GM21381 (cell line): Measurements from ENCODE around the gene LPAR6.
"Not testable (repeated sequence)": the region's sequence is repeated elsewhere in the genome, so short reads cannot be mapped to it uniquely, and the experiment has no call there.

Source experiments
- ATAC-seq: cut with Tn5 transposase; IDR thresholded peaks from one replicate; pipeline ENCODE4 v1.9.1; 2021; ENCODE audit warnings: mild to moderate bottlenecking, moderate library complexity; ENCODE audit not compliant: unreplicated experiment

The LPAR6 gene, protein sequence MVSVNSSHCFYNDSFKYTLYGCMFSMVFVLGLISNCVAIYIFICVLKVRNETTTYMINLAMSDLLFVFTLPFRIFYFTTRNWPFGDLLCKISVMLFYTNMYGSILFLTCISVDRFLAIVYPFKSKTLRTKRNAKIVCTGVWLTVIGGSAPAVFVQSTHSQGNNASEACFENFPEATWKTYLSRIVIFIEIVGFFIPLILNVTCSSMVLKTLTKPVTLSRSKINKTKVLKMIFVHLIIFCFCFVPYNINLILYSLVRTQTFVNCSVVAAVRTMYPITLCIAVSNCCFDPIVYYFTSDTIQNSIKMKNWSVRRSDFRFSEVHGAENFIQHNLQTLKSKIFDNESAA

DNA sequence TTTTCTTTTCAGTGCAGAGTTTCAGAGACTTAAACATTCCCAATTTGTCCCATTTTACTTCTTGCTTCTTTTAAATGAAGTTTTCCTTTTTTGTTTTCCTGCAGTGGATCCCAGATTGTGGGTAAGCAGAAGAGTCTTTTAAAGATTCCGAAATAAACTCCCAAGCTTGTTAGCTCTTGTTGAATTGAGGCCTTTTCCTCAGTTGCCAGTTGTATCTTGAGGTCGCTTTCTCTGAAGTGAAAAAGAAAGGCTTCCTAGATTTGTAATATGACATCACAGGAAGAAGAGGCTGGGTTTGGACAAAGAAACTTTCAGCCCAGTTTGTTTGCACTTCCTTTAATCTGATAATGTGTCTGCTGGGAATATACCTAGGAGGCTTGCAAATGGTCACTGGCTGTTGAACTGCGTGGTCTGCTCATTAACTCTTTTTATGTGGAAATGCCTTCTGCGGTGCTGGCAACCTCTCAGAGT lies at the start of gene LPAR6:
TSS of gene LPAR6 (minus strand) at position 233 of the 471 bp plus-strand sequence. CDS start 690 bp downstream, outside the sequence.
- ATAC-seq, result no peak

DNA sequence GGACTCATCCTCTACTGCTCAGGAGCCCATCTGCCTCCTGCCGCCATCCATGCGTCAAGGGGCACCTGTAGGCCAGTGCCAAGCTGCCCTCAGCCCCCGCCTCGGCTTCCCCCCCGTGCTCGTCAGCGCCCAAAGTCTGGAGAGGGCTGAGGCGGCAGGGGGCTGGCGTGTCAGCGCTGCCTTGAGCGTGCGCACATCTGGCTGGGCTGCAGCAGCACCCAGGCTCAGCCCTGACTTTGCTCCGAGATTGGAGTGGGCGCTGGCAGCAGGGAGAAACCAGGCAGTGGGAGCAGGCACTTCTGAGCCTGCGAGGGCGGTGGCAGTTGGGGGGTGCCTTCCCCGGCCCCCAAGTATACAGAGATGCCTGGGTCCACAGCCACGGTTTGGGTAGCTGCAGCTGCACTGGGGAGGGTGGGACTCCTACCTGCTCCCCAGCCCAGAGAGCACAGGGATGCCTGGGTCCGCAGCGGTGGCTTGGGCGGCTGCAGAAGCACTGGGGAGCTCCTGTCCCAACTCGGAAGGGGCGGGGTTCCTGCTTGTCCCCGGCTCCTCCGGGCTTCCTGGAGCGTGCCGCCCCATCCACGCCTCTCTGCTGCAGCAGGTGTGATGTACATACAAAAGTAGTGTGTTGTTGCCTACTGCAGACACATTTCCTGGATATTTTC lies 44.8 kb upstream of the LPAR6 start:
- no peak for ATAC-seq

DNA sequence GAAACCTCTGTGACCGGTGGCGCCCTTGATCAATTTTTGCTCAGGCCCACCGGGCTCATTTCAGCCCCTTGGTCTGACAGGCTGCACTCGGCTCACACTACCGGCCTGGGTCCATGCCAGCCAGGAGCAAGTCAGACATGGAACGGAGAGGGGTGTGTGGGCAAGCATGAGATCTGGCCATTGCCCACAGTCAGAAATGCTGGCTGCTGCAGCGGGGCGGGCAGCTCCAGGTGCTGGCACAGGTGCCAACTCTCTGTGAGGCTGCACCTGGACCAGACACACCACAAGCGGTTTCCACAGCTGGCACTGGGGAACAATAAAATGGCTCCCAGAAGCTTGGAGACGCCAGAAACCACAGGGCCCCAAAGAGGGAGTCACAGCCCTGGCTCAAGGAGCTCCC lies 43.6 kb upstream of the LPAR6 start:
- ATAC-seq, result no peak

DNA sequence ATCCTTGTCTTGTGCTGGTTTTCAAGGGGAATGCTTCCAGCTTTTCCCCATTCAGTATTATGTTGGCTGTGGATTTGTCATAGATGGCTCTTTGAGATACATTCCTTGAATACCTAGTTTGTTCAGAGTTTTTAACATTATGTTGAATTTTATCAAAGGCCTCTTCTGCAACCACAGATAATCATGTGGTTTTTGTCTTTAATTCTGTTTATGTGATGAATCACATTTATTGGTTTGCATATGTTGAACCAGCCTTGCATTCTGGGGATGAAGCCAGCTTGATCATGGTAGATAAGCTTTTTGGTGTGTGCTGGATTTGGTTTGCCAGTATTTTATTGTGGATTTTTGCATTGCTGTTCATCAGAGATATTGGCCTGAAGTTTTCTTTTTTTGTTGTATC lies 38.3 kb upstream of the LPAR6 start:
- not testable (repeated sequence) for ATAC-seq

DNA sequence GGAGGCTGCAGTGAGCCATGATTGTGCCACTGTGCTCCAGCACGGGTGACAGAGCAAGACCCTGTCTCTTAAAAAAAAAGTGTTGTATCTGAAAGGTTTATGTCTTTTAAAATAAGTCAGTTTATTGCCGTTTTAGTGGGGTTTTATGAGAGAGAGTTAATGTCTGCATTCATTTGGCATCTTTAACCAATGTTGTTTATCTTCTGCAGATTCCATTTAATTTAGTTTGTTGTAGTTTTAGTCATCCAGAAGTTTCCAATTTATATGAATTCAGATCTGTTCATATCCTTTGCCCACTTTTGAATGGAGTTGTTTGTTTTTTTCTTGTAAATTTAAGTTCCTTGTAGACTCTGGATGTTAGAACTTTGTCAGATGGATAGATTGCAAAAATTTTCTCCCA lies 36.7 kb upstream of the LPAR6 start:
- no peak for ATAC-seq

DNA sequence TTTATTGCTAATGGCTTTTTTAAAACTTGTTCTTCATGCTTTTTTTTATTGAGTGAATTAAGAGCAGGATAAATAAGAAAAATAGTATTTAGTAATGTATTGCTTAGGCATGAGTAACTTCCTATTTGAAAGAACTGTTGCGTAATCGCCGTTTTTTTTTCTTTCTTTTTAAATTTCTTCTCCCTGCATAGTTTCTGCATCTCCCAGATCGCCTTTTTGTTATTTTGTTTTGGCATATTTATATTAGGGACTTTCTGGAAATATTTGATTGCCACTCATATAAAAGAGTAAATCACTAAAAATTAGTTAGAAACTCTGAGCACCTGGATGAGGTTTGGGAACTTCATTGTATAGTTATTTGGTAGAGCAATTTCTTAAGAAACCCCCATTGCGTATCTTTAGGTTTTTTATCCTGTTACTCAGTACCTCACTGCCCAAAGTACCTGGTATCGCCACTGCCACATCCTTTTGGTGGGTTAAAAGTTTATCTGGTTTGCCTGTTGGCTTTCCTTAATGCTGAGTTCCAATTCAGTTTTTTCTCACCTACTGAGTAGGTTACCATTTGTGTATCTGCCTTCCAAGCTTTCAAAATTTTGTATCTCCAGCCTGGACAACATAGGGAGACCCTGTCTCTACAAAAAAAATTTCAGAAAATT lies 36.2 kb upstream of the LPAR6 start:
- ATAC-seq, result no peak

DNA sequence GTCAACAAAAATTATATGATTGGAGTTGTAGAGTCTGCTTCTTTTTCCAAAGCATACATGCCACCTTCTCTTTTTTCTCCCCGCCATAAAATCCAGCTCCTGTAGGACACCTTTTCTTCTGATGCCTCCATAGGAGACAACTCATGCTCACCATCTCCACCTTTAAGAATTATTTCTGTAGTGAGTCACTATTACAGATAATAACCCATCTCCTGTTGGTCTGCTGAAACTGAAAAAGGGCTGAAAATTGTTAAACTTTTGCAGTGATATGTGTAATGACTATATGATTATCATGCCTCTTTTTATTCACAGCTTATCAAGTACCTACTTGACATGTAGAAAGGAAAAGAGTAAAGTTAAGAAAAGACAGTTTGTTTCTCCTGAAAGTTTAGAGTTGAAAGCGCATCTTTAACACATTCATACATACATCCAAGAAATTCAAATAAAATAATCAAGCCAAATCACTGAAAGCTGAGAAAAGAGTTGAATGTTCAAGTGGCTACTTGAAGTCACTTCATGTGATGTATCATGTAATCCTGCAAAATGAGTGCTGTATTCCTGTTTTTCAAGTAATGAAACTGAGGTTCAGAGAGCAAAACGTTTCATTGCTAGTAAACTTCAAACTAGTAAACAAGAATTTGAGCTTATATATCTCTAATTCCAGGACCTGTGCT lies 35.5 kb upstream of the LPAR6 start:
- no peak for ATAC-seq

DNA sequence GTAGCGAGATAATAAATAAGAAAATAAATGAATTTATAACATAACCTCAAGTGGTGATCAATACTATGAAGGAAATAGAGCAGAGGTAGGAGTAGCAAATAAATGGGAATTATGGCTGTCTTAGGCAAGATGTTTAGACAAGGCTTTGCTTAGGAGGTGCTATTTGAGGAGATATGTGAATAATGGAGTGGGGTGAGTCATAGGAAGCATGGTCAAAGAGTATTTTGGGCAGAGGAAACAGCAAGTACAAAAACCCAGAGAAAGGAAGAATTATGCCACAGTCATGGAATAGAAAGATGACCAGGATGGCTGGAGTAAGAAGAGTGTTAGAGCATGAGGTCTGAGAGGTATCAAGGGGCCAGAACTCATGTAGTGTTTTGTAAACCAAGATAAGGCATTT lies 33.6 kb upstream of the LPAR6 start:
- no peak for ATAC-seq

DNA sequence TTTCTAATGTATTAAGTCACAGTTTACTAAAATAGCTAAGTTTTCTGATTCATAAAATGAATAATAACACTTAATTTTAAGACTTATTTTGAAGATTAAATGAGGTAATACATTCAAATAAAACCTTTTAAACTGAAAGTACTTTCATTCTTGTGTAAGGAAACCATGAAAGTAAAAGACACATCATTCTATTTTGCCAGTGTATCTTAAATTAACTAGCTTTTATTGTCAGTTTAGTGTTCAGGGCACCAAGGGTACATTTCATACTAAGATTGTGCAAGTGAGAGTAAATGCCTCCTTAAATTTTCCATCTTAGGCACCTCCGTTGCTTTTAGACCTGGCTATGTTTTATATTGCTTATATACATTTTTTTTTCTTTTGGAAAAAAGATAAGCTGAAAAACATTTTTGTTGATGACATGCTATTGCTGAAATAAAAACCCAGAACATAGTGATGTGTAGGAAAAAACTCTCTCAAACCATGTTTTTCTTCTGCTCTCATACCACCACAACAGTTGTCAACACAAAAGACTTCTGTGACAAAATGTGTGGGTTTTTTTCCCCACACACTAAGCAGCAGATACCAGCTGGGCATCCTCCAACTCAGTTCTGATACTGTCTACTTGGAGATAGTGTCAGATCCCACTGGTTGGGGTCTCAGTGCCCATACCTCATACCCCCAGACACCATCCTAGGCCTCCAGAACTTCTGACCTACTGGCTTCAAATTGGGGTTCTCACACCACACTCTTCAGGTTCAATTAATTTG lies 30.7 kb upstream of the LPAR6 start:
- no peak for ATAC-seq

DNA sequence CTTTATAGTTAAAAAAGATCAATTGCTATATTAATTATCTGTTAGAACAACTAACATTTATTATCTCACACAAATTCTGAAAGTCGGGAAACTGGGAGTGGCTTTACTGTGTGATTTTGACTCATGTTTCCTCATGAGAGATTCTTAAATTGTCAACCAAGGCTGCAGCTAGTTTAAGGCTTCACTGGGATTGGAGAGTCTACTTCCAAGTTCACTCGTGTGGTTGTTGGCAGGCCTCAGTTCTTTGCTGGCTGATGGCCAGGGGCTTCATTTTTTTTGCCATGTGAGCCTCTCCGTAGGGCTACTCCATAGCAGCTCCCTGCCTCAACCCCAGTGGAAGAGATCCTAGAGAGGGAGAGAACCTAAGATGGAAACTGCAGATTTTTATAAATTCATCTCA lies 24.5 kb upstream of the LPAR6 start:
- no peak for ATAC-seq

DNA sequence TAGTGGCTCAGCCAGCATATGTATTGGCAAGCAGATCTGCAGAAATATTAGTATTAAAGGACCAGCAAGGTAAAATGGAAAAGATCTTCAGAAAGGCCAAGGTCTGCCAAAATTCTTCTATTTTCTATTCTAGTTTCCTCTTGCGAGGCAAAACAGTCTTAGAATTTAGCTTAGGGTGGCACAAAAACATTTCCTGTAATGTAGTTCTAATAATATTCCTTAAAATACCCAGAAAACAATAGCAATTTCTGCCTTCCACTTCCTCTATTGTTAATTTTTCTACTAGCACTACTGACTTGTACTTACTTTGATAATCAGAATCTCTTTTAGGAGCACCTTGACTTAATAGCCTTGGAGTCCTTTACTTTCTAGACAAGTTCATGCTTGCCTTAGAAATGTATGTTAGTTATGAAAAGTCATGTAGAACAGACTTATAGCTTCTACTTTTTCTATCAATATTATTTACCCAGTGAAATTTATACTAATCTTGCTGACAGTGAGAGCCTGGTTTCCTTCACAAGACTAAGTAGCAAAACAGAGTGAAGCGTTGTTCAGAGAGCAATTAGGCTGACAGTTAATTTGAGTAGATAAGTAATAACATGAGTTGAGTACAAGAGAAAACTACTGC lies 23.9 kb upstream of the LPAR6 start:
- no peak for ATAC-seq

DNA sequence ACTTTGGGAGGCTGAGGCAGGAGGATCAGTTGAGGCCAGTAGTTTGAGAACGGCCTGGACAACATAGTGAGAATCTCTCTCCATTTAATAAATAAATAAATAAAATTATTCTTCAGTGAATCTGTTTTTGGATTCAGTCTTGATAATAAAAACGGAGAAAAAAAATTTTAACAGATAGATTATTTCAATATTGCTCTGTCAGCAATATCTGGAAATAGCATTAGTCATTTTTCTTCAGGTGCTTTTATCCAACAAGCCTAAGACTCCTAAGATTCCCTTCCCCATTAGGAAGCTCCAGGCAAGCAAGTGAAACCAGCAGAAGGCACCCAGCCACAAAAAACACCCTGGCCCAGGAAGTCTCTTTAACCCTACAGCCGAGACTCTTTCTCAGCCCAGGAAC lies 21.3 kb upstream of the LPAR6 start:
- no peak for ATAC-seq

DNA sequence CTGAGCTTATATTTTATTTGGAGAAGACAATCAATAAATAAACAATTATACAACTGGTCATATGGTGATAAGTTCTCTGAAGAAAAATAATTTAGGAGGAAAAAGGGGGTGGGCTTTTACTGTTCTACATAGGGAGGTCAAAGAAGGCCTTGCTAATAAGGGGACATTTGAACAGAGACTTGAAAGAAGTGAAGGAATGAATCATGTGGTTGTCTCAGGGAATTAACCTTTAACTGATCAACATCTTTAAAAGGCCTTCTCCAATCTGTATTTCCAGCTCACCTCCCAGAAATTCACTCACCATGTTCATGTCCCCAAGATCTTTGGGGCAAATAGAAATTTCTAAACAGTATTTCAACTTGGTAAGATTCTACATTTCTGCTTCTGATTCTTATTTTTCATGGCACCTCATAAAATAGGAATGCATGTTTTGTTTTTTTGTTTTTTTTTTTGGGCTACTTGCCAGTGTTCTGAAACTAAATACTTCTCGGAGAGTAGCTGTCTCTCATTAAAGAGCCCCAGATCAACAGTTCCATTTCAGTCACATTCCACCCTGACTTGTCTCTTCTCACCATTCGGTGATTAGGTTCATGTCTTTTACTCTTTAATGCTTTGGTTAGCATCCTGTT lies 19.2 kb upstream of the LPAR6 start:
- ATAC-seq, result no peak

DNA sequence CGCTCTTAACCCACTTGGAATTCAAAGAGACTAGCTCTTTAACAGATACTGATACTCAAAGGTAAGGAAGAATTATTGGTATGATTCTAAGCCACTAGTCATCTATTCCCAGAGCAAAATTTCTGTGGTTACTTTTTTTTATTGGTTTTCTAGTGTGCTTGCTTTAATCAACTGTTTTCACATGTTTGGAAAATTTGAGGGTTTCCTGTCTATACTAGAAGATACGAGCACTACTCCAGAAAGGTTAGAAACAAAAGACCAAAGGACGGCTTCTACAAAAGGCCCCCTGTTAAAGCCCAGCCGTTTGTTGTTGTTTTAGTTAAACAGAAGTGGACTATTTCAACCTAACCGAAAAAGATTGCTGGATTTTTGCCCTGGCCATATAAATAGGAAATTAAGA lies 18.5 kb upstream of the LPAR6 start:
- no peak for ATAC-seq

DNA sequence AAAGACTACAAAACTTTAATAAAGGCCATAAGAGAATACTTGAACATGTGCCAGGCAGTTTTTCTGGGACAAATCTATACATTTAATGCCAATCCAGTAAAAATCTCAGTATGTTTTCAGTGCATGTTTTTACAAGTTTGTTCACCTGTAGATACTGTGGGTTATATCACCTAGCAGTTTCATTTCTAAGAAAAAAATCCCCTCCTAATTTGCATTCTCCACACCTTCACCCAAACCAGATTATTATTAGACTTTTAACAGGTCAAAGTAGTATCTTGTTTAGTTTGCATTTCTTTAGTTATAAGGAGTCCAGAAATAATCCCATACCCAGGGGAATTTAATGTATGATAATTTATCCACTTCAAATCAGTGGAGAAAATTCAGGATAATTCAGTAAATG lies 17.0 kb upstream of the LPAR6 start:
- ATAC-seq, result peak; percentile 64

DNA sequence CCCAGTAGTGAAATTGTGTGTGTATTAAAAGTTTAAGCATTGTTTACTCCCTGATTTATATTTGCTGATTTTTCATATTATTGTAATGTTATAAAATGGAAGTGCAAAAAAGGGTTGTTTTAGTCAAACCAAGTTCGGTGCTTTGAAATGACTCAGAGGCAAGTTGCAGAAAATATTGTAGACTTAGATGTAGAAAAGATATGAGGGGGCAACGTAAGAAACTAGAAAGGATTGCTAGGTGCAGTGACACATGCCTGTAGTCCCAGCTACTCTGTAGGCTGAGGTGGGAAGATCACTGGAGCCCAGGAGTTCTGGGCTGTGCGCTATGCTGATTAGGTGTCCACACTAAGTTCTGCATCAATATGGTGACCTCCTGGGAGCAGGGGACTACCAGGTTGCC lies 16.1 kb upstream of the LPAR6 start:
- ATAC-seq, result no peak

DNA sequence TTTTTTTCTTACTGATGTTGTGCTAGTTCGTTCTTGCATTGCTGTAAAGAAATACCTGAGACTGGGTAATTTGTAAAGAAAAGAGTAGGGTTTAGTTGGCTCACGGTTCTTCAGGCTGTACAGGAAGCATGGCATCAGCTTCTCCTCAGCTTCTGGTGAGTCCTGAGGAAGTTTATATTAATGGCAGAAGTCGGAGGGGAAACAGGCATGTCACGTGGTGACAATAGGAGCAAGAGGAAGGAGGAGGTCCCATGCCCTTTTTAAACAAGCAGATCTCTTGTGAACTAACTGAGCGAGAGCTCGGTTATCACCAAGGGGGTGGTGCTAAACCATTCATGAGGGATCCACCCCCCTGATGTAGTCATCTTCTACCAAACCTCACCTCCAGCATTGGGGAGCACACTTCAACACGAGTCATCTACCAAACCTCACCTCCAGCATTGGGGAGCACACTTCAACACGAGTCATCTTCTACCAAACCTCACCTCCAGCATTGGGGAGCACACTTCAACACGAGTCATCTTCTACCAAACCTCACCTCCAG lies 13.9 kb upstream of the LPAR6 start:
- not testable (repeated sequence) for ATAC-seq

DNA sequence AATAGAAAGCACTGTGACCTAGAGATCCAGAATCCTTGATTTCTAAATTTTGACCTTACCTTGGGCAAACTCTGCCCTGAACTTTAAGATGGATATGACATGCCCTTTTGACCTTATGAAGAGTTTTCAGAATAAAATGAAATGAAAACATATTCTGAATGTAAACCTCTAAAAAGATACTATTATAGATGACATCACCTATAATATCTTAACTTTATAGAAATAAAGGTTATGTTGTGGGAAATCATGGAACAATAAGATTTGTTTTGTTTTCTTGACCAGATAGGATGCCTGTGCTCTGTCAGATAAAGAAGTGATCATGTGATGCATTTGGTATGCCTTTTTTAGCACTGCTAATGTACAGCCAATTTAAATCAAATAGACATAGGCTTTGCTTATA lies 13.1 kb upstream of the LPAR6 start:
- ATAC-seq, result no peak

DNA sequence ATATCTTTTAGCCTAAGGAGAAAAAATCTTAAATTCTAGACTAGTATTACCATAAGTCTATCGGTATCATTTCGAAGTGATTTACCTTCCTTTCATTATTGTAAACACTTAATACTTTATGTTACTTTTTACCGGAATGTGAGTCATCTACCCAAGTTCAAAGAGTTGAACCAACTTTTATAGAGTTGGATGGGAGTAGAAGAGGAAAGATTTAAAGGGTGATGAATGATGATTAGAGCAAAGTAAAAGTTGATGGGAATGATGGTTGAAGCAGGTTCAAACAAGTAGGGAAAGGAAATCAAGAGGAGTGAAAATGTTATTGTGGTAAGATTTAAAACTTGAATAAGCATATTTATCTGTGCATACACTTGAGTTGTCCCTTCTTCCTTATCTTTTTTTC lies 11.3 kb upstream of the LPAR6 start:
- ATAC-seq, result no peak
